ENCODE results near the gene PADI1. TPM values are rescaled to one million over a fixed set of nuclear protein-coding genes. Genes with fewer than 3 reads are reported as not detected.

PADI1 gene
- polyA plus RNA-seq, 3 donors, result 0.04 TPM; not detected in 2

- DNase-seq (ENCODE audit: low read depth in 3 of 3, low spot score in 2 of 3), result no peak
These were observed 8.8 kb downstream of the PADI1 start for GRCh38 chr1:17213782-17214148.

DNA sequence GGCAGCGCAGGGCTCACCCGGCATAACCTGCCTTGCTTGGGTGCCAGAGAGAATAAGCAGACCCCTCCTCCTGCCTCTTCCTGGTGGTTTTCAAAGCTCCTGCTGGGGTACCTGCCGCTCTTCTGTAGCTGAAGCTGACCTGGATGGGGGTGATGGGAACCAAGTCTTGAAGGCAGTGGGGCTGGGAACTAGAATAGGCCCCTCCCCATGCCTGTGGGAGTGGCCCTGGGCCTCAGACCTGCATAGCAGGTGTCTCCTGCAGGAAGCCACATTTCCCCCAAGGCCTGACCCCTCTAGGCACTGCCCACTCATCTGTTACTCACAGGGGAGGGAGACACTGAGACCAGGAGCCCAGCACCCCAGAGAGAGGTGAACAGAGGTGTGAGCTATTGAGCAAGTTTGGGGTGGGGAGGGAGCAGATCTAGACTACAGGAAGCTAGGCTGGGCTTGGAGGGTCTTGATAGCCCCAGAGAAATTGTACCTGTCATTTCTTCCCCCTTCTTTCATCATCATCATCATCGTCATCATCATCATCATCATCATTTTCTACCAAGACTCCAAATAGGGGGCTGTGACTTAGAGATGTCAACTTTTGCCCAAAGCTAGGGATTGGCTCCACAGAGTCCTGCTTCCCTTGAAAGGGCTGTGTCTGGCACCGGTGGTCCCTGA, 10.1 kb downstream of the PADI1 start:
- no peak for DNase-seq (ENCODE audit: low read depth in 3 of 3, low spot score in 2 of 3)

DNA sequence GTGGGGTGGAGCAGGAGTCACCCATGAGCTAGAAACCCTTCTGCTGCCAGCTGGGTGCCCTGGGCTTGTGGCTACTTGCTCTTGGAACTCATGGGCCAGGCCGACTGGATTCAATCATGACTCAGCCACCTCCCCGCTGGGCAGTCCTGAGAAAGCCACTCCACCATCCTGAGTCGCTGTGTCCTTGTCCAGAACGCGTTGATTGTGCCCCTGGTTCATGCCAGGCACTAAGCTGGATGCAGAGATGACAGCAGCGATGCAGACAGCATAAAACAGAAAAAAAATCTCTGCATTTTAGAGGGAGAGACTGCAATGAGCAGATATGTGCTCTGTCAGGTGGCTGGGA, 10.6 kb downstream of the PADI1 start:
- no peak for DNase-seq (ENCODE audit: low read depth in 3 of 3, low spot score in 2 of 3)

DNA sequence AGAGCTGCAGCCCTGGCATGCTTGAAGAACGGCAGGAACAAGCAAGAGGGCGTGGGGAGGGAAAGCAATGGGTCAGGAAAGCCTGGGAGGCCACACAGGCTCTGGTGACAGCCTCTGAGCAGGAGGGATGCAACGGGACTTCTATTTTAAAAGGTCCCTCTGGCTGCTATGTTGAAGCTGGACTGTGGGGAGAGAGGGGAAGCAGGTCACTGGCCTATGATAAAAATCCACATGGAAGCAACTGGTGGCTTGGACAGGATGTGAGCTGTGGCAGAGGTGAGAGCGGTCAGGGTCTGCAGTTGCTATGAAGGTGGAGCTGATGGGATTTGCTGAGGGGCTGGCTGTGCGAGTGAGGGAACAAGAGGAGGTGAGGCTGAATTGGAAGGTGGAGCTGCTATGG, 11.2 kb downstream of the PADI1 start:
- no peak for DNase-seq (ENCODE audit: low read depth in 3 of 3, low spot score in 2 of 3)

- no peak for DNase-seq (ENCODE audit: low read depth in 3 of 3, low spot score in 2 of 3)
These were observed 12.7 kb downstream of the PADI1 start for GRCh38 chr1:17217607-17218006.

DNA sequence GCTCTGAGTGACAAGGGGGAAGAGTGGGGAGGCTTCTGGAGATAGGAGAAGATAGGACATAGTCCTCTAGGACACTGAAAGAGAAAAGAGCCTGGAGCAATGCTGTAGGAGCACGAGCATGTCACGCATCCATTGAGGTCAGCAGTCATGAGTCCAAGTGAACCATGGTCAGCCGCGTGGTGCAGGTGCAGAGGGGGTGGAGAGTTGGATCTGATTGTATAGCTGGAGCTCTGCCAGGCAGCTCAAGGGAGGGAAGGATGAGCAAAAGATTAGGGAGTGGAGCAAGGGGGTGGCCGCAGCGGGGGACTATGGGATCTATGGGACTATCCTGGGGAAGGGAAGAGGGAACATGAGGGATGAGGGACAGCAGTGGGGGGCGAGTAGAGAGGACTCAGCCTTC, 14.0 kb downstream of the PADI1 start:
- no peak for DNase-seq (ENCODE audit: low read depth in 3 of 3, low spot score in 2 of 3)

- DNase-seq (ENCODE audit: low read depth in 3 of 3, low spot score in 2 of 3), result no peak
These were observed 15.4 kb downstream of the PADI1 start for GRCh38 chr1:17220287-17220686.

DNA sequence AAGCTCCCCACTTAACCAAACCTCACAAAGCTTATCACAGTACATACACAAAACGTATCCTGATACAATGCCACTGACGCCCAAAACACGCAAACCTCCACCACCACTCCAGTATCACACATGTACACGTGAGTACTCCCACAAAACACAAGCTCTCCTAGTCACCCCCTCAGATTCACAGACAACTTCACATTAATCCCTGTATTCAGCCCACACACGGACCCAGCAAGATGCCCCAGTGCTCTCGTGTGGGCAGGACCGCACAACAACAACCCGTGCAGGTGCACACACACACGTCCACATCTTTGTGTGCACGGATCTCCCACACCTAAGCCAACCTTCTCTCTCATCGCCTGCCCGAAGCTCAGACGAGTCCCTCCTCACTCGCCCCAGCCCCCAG, 17.6 kb downstream of the PADI1 start:
- DNase-seq (ENCODE audit: low read depth in 3 of 3, low spot score in 2 of 3), result no peak

GRCh38 chr1:17224434-17224833, 19.5 kb downstream of the PADI1 start:
- no peak for DNase-seq (ENCODE audit: low read depth in 3 of 3, low spot score in 2 of 3)

DNA sequence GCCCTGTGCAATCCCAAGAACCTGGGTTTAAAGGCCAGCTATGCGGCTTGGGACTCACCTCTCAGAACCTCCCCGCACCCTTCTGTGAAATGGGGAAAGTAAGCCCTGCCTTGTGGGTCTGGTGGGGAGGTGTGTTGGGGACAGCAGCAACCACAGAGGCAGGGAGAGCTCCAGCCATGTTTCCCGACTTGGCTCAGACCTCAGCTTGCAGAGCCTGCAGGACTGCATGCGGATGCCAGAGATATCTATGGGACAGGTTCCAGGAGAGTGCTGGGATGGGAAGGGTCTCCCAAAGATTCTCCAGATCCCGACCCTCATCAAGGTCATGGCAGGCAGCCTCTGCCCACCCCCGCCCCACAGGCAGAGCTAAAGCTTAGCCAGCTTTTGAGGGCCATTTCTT, 20.2 kb downstream of the PADI1 start:
- no peak for DNase-seq (ENCODE audit: low read depth in 3 of 3, low spot score in 2 of 3)

GRCh38 chr1:17227358-17227915, 22.5 kb downstream of the PADI1 start:
- no peak for DNase-seq (ENCODE audit: low read depth in 3 of 3, low spot score in 2 of 3)

- DNase-seq (ENCODE audit: low read depth in 3 of 3, low spot score in 2 of 3), result no peak
These were observed 23.7 kb downstream of the PADI1 start for GRCh38 chr1:17228619-17229018.

DNA sequence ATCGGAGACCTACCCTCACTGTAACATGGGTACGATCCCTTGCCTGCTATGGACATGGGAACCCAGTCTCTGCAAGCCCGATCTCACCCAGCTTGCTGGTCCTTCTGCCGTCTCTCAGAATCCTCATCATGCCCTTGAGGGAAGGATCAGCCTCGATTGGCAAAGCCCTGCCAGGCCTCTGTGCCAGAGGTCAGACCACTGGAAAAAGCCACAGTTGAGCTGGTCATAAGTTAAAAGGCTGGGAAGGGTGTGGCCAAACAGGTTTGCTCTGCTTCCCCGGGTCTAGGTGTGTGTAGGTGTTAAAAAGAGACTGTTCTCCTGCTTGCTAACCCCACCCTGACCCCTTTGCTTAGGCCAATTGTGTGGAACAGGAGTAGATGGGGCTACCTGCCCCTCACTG, 24.5 kb downstream of the PADI1 start:
- no peak for DNase-seq (ENCODE audit: low read depth in 3 of 3, low spot score in 2 of 3)

DNA sequence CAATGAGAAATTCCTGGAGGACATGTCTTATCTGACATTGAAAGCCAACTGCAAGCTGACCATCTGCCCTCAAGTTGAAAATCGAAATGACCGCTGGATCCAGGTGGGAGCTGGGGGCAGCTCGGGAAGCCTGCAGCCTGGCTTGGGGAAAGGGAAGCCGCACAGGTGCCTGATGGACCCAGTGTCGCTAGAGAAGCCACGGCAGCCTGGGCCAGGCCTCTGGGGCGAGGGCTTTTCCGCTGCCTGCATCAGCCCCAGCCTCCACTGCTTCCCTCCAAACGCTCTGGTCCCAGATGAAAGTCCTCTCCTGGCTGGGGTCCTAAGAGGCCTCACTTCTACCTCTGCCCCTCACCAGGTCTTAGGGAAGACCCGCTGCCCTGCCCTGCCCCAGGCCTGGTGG, 25.2 kb downstream of the PADI1 start:
- no peak for DNase-seq (ENCODE audit: low read depth in 3 of 3, low spot score in 2 of 3)

- DNase-seq (ENCODE audit: low read depth in 3 of 3, low spot score in 2 of 3), result no peak
These were observed 25.9 kb downstream of the PADI1 start for GRCh38 chr1:17230671-17231310.

- no peak for DNase-seq (ENCODE audit: low read depth in 3 of 3, low spot score in 2 of 3)
These were observed 28.1 kb downstream of the PADI1 start for GRCh38 chr1:17232759-17233661.

GRCh38 chr1:17233675-17234320, 28.9 kb downstream of the PADI1 start:
- no peak for DNase-seq (ENCODE audit: low read depth in 3 of 3, low spot score in 2 of 3)

- no peak for DNase-seq (ENCODE audit: low read depth in 3 of 3, low spot score in 2 of 3)
These were observed 29.5 kb downstream of the PADI1 start for GRCh38 chr1:17234405-17234804.

GRCh38 chr1:17235135-17235885, 30.4 kb downstream of the PADI1 start:
- DNase-seq (ENCODE audit: low read depth in 3 of 3, low spot score in 2 of 3), result no peak

All from right renal cortex interstitium (tissue), 3 donors.